Mesenteric fat pad (tissue), 1 donor: ENCODE measurements around the gene SV2A. TPM values are rescaled to one million over a fixed set of nuclear protein-coding genes. Genes with fewer than 3 reads are reported as not detected.
"Not testable (repeated sequence)": the region's sequence is repeated elsewhere in the genome, so short reads cannot be mapped to it uniquely, and the experiment has no call there.

Experiments
- DNase-seq: peaks from one replicate; pipeline ENCODE4 v3.0.0-alpha.2; 2020; ENCODE audit warnings: low spot score
- total RNA-seq: library from RNA; stranded (reverse); fragmentation: NEBNext Ultra II Directional; extraction: Animal tissue kit (Norgen Biotek cat#: 25700); gene quantifications from one replicate; pipeline ENCODE4 v1.2.1, GENCODE V29; 2021
- donor health status: DM: yes; HTN: yes; CAD: no.

Gene SV2A
- total RNA-seq, 1 donor from 2014 or later: 2.0 TPM

- DNase-seq: peak; percentile 93
These were observed 30.0 kb downstream of the SV2A start for GRCh38 chr1:149887456-149888246.

GRCh38 chr1:149887196-149887455, 30.5 kb downstream of the SV2A start:
- peak; percentile 75 for DNase-seq

GRCh38 chr1:149886396-149887195, 31.0 kb downstream of the SV2A start:
- peak; percentile 95 for DNase-seq

GRCh38 chr1:149886121-149886395, 31.6 kb downstream of the SV2A start:
- DNase-seq: not testable (repeated sequence)

GRCh38 chr1:149885339-149886120, 32.1 kb downstream of the SV2A start:
- DNase-seq: peak; percentile 95

GRCh38 chr1:149884433-149885338, 33.0 kb downstream of the SV2A start:
- DNase-seq: no peak

GRCh38 chr1:149883598-149884247, 33.9 kb downstream of the SV2A start:
- no peak for DNase-seq

- no peak for DNase-seq
These were observed 35.8 kb downstream of the SV2A start for GRCh38 chr1:149881876-149882275.

- no peak for DNase-seq
These were observed 38.1 kb downstream of the SV2A start for GRCh38 chr1:149879556-149879955.

GRCh38 chr1:149877211-149877946, 40.3 kb downstream of the SV2A start:
- DNase-seq: no peak

GRCh38 chr1:149873060-149873459, 44.6 kb downstream of the SV2A start:
- not testable (repeated sequence) for DNase-seq

- not testable (repeated sequence) for DNase-seq
These were observed 50.8 kb downstream of the SV2A start for GRCh38 chr1:149866887-149867286.

- not testable (repeated sequence) for DNase-seq
These were observed 56.1 kb downstream of the SV2A start for GRCh38 chr1:149861497-149862054.

GRCh38 chr1:149860684-149861496, 56.8 kb downstream of the SV2A start:
- DNase-seq: not testable (repeated sequence)

GRCh38 chr1:149860271-149860670, 57.4 kb downstream of the SV2A start:
- not testable (repeated sequence) for DNase-seq
